OCI-LY7 (cell line): ENCODE measurements around the gene PSKH1.

Source experiments
- CTCF ChIP-seq: fragments of 200-600 bp; sonication (generic); conservative IDR thresholded peaks from 2 replicates; pipeline ENCODE4 v1.5.1; 2014; ENCODE audit warnings: mild to moderate bottlenecking, antibody characterized with exemption, low read length, moderate library complexity, mixed read lengths
- EZH2phosphoT487 ChIP-seq: fragments of 200-600 bp; sonication (generic); IDR thresholded peaks from 2 replicates; pipeline ENCODE4 v1.6.1; 2018; ENCODE audit warnings: low read depth, borderline replicate concordance, mild to moderate bottlenecking, mixed run types, antibody characterized with exemption, low read length, moderate library complexity, mixed read lengths

- TF ChIP-seq CTCF, result no peak
- no peak for TF ChIP-seq EZH2phosphoT487
Measured at GRCh38 chr16:67862623-67863583, 30.2 kb upstream of the PSKH1 start.
